ENCODE results near the gene MIGA1.

GRCh38 chr1:77846966-77847365, 67.5 kb downstream of the MIGA1 start:
- TF ChIP-seq, protein P1, sequence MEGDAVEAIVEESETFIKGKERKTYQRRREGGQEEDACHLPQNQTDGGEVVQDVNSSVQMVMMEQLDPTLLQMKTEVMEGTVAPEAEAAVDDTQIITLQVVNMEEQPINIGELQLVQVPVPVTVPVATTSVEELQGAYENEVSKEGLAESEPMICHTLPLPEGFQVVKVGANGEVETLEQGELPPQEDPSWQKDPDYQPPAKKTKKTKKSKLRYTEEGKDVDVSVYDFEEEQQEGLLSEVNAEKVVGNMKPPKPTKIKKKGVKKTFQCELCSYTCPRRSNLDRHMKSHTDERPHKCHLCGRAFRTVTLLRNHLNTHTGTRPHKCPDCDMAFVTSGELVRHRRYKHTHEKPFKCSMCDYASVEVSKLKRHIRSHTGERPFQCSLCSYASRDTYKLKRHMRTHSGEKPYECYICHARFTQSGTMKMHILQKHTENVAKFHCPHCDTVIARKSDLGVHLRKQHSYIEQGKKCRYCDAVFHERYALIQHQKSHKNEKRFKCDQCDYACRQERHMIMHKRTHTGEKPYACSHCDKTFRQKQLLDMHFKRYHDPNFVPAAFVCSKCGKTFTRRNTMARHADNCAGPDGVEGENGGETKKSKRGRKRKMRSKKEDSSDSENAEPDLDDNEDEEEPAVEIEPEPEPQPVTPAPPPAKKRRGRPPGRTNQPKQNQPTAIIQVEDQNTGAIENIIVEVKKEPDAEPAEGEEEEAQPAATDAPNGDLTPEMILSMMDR (IDR thresholded peaks at IDR 0.05), result no peak
- TF ChIP-seq POLR2A (IDR thresholded peaks at IDR 0.05), result no peak
